COR-L47 (cell line): ENCODE data around the gene THOC3.
"Not testable (repeated sequence)": the region's sequence is repeated elsewhere in the genome, so short reads cannot be mapped to it uniquely, and the experiment has no call there.

Experiments used
- DNase-seq: peaks from one replicate; lab custom pipeline; 2025; lab: John Stamatoyannopoulos, UW

The THOC3 gene

DNA sequence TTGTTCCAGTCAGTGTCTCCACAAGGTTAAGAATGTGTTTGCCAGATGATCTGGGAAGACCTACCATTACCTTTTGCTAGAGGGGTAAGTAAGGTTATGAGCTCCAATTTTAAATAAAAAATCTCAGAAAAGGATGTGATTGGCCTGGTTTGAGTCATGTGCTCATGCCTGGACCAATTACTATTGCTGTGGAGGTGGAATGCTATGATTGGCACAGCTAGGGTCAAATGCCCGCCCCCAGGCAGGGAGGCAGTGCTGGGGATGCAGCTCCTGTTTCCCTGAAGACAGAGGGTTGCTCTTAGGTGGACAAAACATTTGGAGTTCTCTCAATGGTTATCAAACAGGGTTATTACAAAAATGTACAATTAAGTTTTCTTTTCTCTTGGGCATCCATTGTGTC is 29.6 kb downstream of the THOC3 start:
- DNase-seq, result not testable (repeated sequence)

DNA sequence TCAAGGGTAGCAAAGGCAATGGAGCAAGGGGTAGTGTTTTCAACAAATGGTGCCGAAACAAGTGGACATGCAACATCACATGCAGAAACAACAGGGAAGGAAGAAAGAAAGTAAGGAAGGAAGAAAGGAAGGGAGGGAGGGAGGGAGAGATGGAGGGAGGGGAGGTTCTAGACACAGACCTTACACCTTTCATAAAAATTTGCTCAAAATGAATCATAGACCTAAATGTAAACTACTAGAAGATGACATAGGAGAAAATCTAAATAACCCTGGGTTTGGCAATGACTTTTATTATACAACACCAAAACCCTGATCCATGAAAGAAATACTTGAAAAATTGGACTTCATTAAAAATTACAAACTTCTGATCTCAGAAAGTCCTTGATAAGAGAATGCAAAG is 39.4 kb downstream of the THOC3 start:
- DNase-seq, result not testable (repeated sequence)

DNA sequence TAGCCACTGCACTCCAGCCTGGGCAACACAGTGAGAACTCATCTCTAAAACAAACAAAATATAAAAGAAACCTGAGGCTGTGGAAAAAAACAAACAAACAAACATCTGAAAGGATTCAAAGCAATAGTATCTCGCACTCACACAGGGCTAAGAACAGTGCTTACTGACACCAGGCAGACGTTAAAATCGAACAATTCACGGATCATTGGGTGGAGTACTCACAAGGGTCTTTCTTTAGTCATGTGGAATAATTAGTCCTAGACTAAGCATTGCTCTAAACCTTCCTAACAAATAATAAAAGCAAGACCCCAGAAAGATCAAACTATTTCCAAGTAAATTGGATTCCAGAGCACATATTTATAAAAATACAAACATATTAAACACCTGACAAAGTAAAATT is 43.0 kb downstream of the THOC3 start:
- not testable (repeated sequence) for DNase-seq

DNA sequence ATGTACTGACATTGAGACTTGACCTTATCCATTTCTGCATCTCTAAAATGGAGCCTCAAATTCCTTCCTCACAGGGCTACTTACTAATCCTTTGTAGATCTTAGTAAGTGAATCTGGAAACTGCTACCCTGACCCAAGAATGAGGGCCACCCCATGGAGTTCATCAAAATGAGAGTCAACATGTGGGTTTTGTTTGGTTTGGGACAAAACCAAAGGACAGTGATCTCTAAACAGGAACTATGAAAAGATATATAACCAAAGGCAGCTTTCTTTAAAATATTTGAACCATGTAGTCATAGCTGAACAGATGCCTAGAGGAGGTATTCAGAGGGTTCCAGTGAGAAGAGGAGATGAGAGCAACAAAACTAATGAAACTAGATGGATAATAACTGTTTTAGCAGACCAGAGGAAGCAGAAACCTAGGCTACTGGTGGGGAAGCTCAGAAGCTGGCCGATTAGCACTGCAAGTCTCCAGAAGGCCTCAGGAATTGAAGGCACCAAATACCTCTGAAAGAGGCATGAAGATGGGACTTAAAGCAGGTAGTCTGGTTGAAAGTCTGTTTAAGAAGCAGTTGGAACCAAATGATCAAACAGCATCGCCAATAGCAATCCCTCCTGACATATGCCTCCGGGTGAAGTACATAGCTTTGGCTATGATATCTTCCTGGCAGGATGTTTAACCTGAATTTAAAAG is 45.8 kb downstream of the THOC3 start:
- DNase-seq, result no peak

DNA sequence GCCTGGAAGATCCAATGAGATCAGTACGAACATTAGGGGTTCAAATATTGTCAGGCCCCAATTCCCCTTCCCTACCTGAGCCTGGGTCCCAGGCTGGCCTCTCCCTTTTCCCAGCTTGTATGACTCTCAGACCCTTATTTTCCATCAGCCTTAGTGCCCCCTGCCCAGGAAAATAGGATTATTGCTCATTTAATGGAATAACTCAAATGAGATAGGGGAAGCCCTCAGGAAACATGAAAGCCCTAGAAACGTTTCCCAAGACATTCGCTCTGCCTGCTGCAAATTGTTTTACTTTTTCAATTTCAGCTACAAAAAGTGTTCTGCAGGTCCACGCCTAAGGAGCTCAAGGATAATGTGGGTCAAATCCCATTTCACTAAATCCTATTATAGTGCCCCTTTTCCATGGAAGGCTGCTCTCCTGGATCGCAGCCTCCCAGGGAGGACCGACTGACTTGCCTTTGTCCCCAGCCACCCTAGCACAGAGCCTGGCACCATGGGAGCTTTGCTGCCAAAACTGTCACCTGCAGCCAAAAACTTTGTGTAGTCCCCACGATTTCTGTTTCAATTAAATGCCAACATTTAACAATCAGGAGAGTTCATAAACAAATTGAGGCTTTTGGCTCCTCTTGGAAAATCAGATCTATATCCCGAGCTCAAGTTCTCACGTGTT is 46.9 kb downstream of the THOC3 start:
- no peak for DNase-seq

DNA sequence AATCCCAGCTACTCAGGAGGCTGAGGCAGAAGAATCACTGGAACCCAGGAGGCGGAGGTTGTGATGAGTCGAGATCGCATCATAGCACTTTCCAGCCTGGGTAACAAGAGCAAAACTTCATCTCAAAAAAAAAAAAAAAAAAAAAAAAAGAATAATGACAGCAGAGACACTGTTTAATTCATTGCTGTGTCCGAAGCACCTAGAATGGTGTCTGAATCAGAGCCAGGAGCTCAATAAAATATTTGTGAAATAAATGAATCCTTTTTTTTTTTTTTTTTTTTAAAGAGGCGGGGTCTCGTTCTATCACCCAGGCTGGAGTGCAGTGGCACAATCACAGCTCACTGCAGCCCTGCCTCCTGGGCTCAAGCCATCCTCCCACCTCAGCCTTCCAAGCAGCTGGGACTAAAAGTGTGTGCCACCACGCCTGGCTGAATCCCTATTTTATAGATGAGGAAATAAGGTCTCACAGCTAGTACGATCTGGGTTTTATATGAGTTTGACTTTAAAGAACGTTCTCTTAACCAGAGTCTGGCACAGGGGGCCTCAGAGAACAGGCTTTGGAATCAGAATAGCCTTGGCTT is 47.8 kb downstream of the THOC3 start:
- no peak for DNase-seq

DNA sequence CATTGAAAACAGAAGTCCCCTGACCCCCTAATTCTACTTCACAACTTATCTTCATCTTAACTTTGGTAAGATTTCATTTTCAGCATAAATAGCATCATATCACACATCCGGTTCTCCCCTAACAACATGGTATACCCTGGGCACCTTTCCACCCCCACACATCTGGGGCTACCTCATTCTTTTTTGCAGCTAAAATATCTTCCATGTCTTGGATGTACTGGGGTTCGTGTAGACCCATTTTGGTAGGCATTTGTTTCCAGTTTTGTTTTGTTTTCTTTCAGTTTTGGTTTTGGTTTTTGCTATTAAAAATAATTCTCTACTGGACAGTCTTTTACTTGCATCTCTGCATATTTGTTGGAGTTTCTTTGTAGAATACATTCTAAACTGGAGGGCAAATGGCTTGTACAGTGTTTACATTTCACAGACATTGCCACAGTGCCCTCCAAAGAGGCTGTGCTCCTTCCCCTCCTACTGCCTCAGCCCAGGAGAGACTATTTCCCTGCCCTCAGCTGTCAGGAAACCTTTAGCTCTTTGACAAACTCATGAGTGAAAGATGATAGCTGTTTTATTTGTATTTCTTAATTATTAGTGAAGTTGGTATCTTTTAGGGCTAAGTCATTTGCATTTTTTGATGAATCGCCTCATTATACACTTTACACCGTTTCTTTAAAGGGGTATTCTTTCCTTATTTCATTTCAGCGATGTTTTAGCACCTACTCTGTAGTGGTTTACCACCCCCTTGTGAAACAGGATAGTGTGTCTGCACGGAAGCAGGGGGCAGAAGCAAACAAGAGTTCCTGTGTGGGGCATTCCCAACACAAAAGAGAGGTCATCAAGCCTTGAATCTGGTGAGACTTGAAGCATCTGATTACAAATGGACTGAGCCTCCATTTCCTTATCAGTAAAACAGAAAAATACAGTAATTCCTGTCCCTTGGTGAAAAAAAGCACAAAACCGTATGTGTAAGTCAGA is 52.8 kb downstream of the THOC3 start:
- not testable (repeated sequence) for DNase-seq

DNA sequence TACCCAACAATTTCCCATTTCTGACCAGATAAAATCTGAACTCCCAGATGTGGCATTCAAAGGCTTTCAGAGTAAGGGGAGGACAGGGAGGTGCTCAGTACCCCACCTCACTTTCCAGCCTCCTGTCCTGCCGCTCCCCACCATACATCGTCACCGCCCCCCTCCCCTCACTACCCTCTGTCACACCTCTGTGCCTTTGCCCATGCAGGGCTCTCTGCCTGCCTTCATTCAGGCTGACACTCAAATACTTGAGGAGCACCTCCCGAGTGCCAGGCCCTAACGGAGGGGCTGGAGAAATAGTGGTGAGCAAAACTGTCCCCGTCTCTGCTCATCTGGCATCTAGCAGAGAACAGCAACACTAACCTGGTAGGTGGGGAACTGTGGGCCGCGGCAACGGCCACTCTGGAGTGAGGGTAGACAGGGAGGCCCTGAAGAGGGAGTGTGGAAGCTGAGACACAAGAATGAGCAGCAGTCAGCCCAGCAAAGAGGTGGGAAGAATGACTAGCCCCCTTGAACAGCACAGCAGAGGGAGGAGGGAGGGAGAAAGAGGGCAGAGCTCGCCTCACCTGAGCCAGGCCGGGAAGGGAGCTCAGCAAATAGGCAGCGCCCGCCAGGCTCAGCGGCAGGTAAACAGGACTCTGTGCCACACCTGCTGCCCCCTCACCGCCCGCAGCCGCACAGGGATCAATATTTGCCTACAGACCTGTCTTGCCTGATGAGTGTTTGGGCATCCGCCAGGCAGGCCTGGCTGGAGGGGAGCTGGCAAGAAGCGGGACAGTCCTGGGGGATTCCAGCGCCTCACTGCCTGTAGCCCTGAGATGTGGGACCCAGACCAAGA is 54.1 kb downstream of the THOC3 start:
- DNase-seq, result not testable (repeated sequence)

DNA sequence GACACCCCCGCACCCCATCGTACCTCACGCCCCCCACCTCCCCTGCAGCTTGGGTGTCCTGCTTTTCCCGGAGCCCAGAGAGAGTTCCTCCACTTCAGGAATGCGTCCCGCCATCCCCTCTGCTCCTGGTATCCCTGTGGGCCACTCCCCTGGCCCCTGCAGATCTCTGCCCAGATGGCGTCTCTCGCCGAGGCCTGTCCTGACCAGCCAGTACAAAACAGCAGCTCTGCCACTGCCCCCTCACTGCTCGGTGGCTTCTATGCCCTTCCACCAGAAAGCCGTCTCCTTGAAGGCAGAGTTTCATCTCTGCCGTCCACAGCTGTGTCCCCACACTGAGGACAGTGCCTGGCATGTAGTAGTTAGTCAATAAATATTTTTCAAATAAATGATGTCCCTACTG is 58.0 kb downstream of the THOC3 start:
- DNase-seq, result not testable (repeated sequence)
